Right lobe of liver (tissue), 6 donors: ENCODE measurements around the gene LRRC8E. TPM values are rescaled to one million over a fixed set of nuclear protein-coding genes. Genes with fewer than 3 reads are reported as not detected.

Experiments used
- ATAC-seq, 4 donors: fragments of 200-7000 bp; cut with Tn5 transposase; one replicate each; pipeline ENCODE4 v1.9.1; 2020; ENCODE audit warnings: mild to moderate bottlenecking in 4 of 4, moderate library complexity in 4 of 4
- DNase-seq, 3 donors: peaks; one replicate each; pipeline ENCODE4 v3.0.0-alpha.2; 2020
- H3K27ac ChIP-seq, 3 donors: fragments of 200-600 bp; one replicate each; pipeline ENCODE4 v1.8.0; 2022
- H3K27me3 ChIP-seq, 2 donors: fragments of 200-600 bp; one replicate each; pipeline ENCODE4 v1.8.0; 2022
- H3K36me3 ChIP-seq, 4 donors: fragments of 200-600 bp; sonication (generic) in 1 of 4; one replicate each; pipeline versions ENCODE4 v1.5.1 to v1.8.0; 2017 to 2022; ENCODE audit warnings: control low read depth in 1 of 4
- H3K4me1 ChIP-seq, 4 donors: fragments of 200-600 bp; sonication (generic) in 1 of 4; one replicate each; pipeline versions ENCODE4 v1.5.1 to v1.8.0; 2017 to 2022; ENCODE audit warnings: control low read depth in 1 of 4
- H3K4me3 ChIP-seq, 3 donors: fragments of 200-600 bp; one replicate each; pipeline ENCODE4 v1.8.0; 2022
- H3K9me3 ChIP-seq, 4 donors: fragments of 200-600 bp; sonication (generic) in 1 of 4; one replicate each; pipeline versions ENCODE4 v1.5.1 to v1.8.0; 2017 to 2022; ENCODE audit warnings: control low read depth in 1 of 4
- POLR2A ChIP-seq: fragments of 450-650 bp; IDR thresholded peaks from one replicate; pipeline ENCODE4 v1.6.1; 2017; ENCODE audit warnings: antibody characterized with exemption, mild to moderate bottlenecking
- WGBS: methylation state at CpG from one replicate; pipeline ENCODE4 v1.1.6; 2018; ENCODE audit warnings: low coverage, low lambda C conversion rate; ENCODE audit not compliant: insufficient coverage; ENCODE audit errors: missing lambda C conversion rate; 5-methylcytosine and 5-hydroxymethylcytosine counted together
- intact Hi-C, 2 donors: fragments of 100-400 bp; cut with DNase I; formaldehyde crosslinking; loops; one replicate each; pipeline versions ENCODE4 v1.11.2 to v1.14.1; 2022
- total RNA-seq, 6 experiments: library from RNA; depleted of rRNA in 2 of 6; stranded (reverse); fragments of >200 nt in 2 of 6; fragmentation: NEBNext Ultra II Directional in 3 of 6; extraction: Animal tissue kit (Norgen Biotek cat#: 25700) in 3 of 6; gene quantifications; one replicate each; pipeline versions ENCODE4 v1.1.0 to v1.2.4, GENCODE V29; 2016 to 2023
- TF ChIP-seq, protein P1 (sequence below), 4 donors: fragments of 200-600 bp in 3 of 4; fragments of 450-650 bp in 1 of 4; IDR thresholded peaks; one replicate each; pipeline versions ENCODE4 v1.5.1 to v1.8.0; 2016 to 2022; ENCODE audit warnings: antibody characterized with exemption in 4 of 4, mild to moderate bottlenecking in 2 of 4
- donor health status: DM: no; HTN: yes; CAD: no.
- donor health status: DM: no; HTN: no; CAD: no.
- donor health status: DM: no; HTN: no; CAD: no.
- donor health status: DM: no; HTN: yes; CAD: no.
- donor health status: DM: no; HTN: yes; CAD: no.

Gene LRRC8E
- total RNA-seq, 6 experiments from 2014 or later, result 1.5 to 9.6 (median 3.5) TPM

DNA sequence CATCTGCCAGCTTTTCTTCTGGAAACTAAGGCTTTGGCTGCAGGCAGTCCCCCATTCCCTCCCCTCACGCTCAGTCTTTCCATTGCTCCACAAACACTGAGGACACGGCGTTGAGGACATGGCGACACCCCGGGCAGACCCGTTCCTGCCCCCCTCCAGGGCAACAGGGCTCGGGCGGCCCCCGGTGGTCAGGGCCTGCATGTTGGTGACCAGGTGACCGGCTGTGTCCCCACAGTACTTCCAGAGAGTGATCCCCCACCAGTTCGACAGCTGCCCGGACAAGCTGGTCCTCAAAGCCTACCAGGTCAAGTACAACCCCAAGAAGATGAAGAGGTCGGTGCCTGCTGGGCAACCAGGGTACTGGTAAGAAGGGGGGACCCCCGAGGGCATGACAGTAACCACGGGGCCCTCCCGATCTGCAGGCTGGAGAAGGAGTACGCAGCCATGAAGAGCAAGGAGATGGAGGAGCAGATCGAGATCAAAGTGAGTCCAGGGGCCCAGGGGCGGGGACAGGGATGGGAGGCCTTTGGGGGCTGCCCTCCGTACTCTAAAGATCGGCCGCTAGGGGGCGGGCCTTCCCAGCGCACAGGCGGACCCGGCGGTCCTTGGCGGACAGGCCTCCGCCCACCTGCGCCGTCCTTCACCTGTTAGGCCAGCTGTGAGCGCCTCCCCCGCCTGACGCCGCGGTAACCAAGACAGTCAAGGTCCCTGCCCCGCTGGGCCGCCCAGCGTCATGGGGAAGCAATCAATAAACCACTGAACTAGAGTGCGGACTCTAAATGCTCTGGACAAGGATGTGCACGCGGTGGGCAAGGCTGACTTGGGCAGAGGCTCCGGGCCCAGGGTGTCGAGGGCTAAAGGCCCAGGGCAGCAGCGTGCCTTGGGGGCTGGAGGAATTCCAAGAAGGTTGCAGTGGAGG, 35.2 kb upstream of the LRRC8E start:
- no peaks in the 10 kb centered on the region for H3K36me3 ChIP-seq
- peak overlapping the region in 1 of 3 donors; percentile 43 for H3K27ac ChIP-seq
- peaks cover 0 to 8% (median 3%) of the 10 kb centered on the region in 4 donors for H3K4me1 ChIP-seq
- peak; percentile 93 to 97 (median 96) for DNase-seq
- no peaks in the 10 kb centered on the region for H3K27me3 ChIP-seq
- WGBS, result 11% methylated on average over 27 of the region's 45 CpGs
- intact Hi-C loops, result loop anchor here in 1 of 2 donors (10.0 kb wide), 1 partner anchor 52 kb away; the partner anchor contains the start of gene MAP2K7
- H3K4me3 ChIP-seq, result no peak overlapping the region
- TF ChIP-seq POLR2A, result no peak
- TF ChIP-seq, protein P1, sequence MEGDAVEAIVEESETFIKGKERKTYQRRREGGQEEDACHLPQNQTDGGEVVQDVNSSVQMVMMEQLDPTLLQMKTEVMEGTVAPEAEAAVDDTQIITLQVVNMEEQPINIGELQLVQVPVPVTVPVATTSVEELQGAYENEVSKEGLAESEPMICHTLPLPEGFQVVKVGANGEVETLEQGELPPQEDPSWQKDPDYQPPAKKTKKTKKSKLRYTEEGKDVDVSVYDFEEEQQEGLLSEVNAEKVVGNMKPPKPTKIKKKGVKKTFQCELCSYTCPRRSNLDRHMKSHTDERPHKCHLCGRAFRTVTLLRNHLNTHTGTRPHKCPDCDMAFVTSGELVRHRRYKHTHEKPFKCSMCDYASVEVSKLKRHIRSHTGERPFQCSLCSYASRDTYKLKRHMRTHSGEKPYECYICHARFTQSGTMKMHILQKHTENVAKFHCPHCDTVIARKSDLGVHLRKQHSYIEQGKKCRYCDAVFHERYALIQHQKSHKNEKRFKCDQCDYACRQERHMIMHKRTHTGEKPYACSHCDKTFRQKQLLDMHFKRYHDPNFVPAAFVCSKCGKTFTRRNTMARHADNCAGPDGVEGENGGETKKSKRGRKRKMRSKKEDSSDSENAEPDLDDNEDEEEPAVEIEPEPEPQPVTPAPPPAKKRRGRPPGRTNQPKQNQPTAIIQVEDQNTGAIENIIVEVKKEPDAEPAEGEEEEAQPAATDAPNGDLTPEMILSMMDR (IDR thresholded peaks at IDR 0.05), result peak; percentile 87 to 96 (median 90)
- H3K9me3 ChIP-seq, result no peaks in the 10 kb centered on the region
- ATAC-seq, result peak; percentile 96 to 99 (median 97)

DNA sequence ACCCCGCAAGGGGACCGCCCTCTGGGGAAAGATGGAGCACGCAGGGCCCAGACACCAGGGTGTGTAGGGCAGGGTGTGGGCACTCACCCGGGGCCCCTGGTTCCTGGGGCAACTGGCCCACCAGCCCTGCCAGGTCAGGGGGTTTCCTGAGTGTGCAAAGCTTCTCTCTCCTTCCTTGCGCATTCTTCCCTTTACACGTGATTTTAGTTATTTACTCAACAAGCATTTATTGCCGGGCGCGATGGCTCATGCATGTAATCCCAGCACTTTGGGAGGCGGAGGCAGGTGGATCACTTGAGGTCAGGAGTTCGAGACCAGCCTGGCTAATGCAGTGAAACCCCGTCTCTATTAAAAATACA, 34.6 kb upstream of the LRRC8E start:
- H3K27ac ChIP-seq, result peak overlapping the region in 1 of 3 donors; percentile 43
- 80% methylated on average over 6 of the region's 12 CpGs for whole genome bisulfite sequencing
- H3K36me3 ChIP-seq, result no peaks in the 10 kb centered on the region
- H3K9me3 ChIP-seq, result no peaks in the 10 kb centered on the region
- peaks cover 0 to 8% (median 3%) of the 10 kb centered on the region in 4 donors for H3K4me1 ChIP-seq
- intact Hi-C loops, result loop anchor here in 1 of 2 donors (10.0 kb wide), 1 partner anchor 51 kb away; the partner anchor contains the start of gene MAP2K7
- ATAC-seq (peak in 2 of 4 donors; percentile 18 to 31), DNase-seq (no peak)
- H3K4me3 ChIP-seq, result no peak overlapping the region
- TF ChIP-seq, protein P1 (IDR thresholded peaks at IDR 0.05), result no peak
- TF ChIP-seq POLR2A, result no peak
- no peaks in the 10 kb centered on the region for H3K27me3 ChIP-seq

DNA sequence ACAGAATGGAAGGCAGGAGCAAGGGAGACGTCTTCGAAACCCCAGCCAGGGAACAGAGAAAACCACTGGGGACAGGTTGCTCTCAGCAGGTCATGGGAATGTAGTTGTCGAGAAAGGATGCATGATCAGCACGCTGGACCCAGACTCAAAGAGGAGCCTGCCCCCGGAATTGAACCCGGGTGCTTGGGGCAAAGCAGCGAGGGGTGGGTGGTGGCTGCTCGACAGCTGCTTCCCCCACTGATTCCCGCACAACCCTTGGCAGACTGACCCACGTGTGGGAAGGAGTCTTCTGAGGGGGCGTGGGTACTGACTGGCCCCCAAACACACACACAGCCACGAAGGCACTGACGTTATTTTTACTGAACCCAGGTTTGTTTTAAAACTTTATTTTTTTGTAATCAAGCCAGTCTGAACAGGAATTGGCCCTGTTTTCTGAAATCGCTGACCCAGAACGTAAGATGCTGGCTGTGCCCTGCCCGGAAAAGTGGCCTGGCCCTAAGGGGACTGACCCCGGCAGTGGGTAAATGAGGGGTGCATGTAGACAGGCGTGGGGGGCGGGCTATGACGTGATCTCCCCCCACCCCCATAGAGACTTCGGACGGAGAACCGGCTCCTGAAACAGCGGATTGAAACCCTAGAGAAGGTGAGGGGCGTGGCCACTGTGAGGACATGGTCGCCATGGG, 32.7 kb upstream of the LRRC8E start:
- TF ChIP-seq, protein P1 (IDR thresholded peaks at IDR 0.05), result no peak
- no peak for TF ChIP-seq POLR2A
- H3K9me3 ChIP-seq, result no peaks in the 10 kb centered on the region
- H3K27ac ChIP-seq, result no peak overlapping the region
- H3K4me1 ChIP-seq, result peaks cover 0 to 8% (median 3%) of the 10 kb centered on the region in 4 donors
- DNase-seq, result peak in 1 of 3 donors; percentile 41
- no peak for ATAC-seq
- intact Hi-C loops, result loop anchor here in 1 of 2 donors (10.0 kb wide), 1 partner anchor 49 kb away; the partner anchor contains the start of gene MAP2K7
- no peaks in the 10 kb centered on the region for H3K27me3 ChIP-seq
- 82% methylated on average over 7 of the region's 26 CpGs for WGBS
- no peak overlapping the region for H3K4me3 ChIP-seq
- no peaks in the 10 kb centered on the region for H3K36me3 ChIP-seq

DNA sequence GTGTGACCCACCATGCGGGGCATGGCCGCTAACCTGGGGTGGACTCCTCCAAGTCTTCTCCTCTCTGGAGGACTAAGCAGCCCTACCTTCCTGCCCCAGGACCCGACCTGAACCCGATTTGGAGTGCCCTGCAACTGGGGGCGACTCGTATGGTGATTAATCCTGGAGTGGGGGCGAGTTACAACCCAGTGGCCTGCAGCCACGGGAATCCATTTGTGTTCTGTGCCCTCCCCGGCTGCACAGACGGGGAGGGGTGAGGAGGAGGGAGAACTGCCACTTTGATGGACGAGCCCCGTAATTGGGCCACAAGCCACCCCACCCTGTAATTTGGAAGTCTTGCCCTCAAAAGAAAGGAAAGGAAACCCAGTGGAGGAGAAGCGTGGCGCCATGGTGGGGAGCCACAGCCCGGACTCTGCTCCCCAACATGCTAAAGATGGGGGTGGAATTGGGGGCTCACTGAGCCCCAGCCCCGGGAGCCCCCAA, 32.2 kb upstream of the LRRC8E start:
- ATAC-seq, result no peak
- WGBS, result 69% methylated on average over 8 of the region's 16 CpGs
- TF ChIP-seq, protein P1 (IDR thresholded peaks at IDR 0.05), result no peak
- TF ChIP-seq POLR2A, result no peak

More for the DNA sequence above, 32.2 kb upstream of the LRRC8E start:
- Histone ChIP-seq H3K4me3 (no peak overlapping the region), H3K9me3 (no peaks in the 10 kb centered on the region), H3K4me1 (peaks cover 0 to 8% (median 3%) of the 10 kb centered on the region in 4 donors), H3K27me3 (no peaks in the 10 kb centered on the region), H3K27ac (no peak overlapping the region), H3K36me3 (no peaks in the 10 kb centered on the region)
- intact Hi-C loops, result loop anchor here in 1 of 2 donors (10.0 kb wide), 1 partner anchor 49 kb away; the partner anchor contains the start of gene MAP2K7
- no peak for DNase-seq
